Fibroblast of upper back skin (primary cell): Measurements from ENCODE around the gene PLEKHA1.

Experiments
- DNase-seq: peaks from one replicate; pipeline ENCODE4 v3.0.0-alpha.2; 2013

Gene PLEKHA1

DNA sequence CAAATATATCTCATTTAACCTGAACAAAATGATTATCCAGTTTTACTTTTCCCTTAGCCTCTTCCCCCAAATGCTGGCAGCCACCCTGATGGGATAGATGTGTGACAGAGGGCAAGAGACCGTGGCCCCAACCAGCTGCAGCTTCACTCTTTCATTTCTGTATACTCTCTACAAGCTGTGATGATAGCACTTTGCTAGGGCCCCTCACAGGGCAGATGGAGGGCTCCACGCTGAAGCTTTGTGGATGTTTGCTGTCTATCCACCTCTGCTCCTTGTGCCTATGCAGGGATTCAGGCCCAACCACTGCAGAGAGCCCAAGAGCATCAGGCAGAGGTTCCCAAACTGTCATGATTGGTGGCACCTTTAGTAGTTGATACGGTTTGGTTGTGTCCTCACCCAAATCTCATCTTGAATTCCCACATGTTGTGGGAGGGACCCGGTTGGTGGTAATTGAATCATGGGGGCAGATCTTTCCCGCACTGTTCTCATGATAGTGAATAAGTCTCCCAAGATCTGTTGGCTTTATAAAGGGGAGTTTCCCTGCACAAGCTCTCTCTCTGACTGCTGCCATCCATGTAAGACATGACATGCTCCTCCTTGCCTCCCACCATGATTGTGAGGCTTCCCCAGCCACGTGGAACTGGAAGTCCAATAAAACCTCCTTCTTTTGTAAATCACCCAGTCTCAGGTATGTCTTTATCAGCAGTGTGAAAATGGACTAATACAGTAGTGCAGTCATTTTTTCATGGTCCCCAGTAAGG, 107.0 kb downstream of the PLEKHA1 start:
- DNase-seq: no peak
